Heart left ventricle (tissue), 13 donors: ENCODE results near the gene VRTN.

Experiments
- POLR2A ChIP-seq, 2 donors: fragments of 450-650 bp; IDR thresholded peaks; one replicate each; pipeline ENCODE4 v1.6.1; 2017; ENCODE audit warnings: antibody characterized with exemption in 2 of 2, mild to moderate bottlenecking in 2 of 2, moderate library complexity in 2 of 2
- TF ChIP-seq, protein P1 (sequence below), 12 donors: fragments of 200-600 bp; sonication (generic) in 4 of 12; IDR thresholded peaks; one replicate each; pipeline versions ENCODE4 v1.5.0 to v1.8.0; 2018 to 2022; ENCODE audit warnings: antibody characterized with exemption in 12 of 12, mild to moderate bottlenecking in 5 of 12
- donor health status: ischemic (EF 13 %, LVEDD 7.1; RV severe dilation, severe dysfunction).
- donor health status: DM: no; HTN: yes; CAD: no.
- donor health status: DM: no; HTN: no; CAD: no.
- donor health status: ischemic (EF 25% LVEDD 6.9; RV normal size, moderate dysfunction).
- donor health status: ischemic (EF 25% LVEDD 5.7; RV mildly dilated, moderate dysfunction).
- donor health status: ischemic (EF 35%, LVEDD 5.7; RV mildly dilated, moderate dysfunction).
- donor health status: nonischemic (EF 11% LVEDD 7.7; RV severe dilation, severe dysfunction).
- donor health status: DM: yes; HTN: yes; CAD: no.
- donor health status: PGD.
- donor health status: ischemic (EF 29% LVEDD 5.4; RV normal size, mild dysfunction).
- donor health status: nonischemic (EF 23%, LVEDD 6.1; RV moderate dilation, normal function).

DNA sequence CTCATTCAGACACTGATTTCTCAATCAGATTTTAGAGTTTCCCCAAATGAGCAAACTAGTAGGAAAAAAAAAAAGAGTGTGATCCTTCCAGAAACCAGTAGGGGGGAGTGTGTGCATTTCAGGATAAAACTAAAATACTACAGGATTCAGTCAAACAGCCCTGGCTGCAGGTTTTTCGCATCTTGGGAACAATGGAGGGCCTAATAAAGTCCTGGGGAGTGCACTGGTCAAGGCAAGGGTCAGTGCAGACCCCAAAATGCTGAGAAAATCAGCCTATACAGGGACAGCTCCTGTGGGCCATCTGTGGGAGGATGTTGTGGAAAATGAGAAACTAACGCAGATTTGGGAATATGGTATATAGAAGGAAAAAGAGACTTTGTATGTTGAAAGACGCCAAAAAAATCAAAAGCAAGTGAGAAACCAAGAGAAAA is 23.3 kb upstream of the VRTN start:
- TF ChIP-seq, protein P1, sequence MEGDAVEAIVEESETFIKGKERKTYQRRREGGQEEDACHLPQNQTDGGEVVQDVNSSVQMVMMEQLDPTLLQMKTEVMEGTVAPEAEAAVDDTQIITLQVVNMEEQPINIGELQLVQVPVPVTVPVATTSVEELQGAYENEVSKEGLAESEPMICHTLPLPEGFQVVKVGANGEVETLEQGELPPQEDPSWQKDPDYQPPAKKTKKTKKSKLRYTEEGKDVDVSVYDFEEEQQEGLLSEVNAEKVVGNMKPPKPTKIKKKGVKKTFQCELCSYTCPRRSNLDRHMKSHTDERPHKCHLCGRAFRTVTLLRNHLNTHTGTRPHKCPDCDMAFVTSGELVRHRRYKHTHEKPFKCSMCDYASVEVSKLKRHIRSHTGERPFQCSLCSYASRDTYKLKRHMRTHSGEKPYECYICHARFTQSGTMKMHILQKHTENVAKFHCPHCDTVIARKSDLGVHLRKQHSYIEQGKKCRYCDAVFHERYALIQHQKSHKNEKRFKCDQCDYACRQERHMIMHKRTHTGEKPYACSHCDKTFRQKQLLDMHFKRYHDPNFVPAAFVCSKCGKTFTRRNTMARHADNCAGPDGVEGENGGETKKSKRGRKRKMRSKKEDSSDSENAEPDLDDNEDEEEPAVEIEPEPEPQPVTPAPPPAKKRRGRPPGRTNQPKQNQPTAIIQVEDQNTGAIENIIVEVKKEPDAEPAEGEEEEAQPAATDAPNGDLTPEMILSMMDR (IDR thresholded peaks at IDR 0.05): peak in 11 of 12 donors; percentile 27 to 67 (median 48)
- TF ChIP-seq POLR2A (IDR thresholded peaks at IDR 0.05): no peak
